Measurements from ENCODE around the gene SORBS1.
A peak's percentile ranks its signal among the peaks of the same experiment; 100 is the strongest.

SORBS1 gene

DNA sequence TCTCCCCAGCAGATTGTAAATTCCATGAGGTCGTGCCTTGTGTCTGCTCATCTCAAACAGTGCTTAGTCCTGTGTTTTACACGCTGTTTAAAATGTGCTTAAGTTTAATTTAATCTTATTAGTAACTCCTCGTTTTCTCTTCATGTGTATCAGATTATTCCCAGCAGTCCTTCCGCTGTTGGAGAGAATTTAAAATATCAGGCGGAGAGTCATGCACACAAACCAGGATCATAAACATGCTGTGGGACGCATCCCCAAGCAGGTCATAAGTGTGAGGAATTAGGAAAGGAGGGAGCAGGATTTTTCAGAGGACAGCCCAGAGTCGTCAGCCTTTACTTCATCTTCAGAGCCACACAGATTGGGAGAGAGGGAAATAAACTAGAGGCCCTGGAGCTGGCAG lies 4.2 kb upstream of the SORBS1 start:
- no peak for DNase-seq (ENCODE audit: low read depth in 2 of 2)

GRCh38 chr10:95564291-95564690 lies 3.1 kb upstream of the SORBS1 start:
- DNase-seq (ENCODE audit: low read depth in 2 of 2): no peak

GRCh38 chr10:95562341-95562965 lies 1.3 kb upstream of the SORBS1 start:
- no peak for DNase-seq (ENCODE audit: low read depth in 2 of 2)

DNA sequence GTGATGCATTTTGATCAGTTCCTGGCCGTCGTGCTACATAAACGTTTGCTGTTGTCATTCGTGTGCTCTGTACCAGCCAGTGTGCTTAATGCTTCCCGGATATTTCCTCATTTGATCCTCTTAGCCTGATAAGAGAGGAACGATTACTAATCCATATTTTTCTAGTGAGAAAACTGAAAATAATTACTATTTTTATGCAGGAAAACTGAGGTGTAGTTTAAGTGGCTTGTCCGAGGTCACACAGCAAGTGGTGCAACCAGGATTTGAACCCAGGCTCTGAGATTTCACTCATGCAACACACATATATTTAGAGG lies 650 bp upstream of the SORBS1 start:
- DNase-seq (ENCODE audit: low read depth in 2 of 2): no peak

- peak in 1 of 2 experiments; percentile 4 for DNase-seq (ENCODE audit: low read depth in 2 of 2)
Observed at GRCh38 chr10:95560278-95561176, 644 bp downstream of the SORBS1 start.

GRCh38 chr10:95559896-95560277 lies 1.3 kb downstream of the SORBS1 start:
- DNase-seq (ENCODE audit: low read depth in 2 of 2): no peak

GRCh38 chr10:95559471-95559870 lies 1.7 kb downstream of the SORBS1 start:
- no peak for DNase-seq (ENCODE audit: low read depth in 2 of 2)

DNA sequence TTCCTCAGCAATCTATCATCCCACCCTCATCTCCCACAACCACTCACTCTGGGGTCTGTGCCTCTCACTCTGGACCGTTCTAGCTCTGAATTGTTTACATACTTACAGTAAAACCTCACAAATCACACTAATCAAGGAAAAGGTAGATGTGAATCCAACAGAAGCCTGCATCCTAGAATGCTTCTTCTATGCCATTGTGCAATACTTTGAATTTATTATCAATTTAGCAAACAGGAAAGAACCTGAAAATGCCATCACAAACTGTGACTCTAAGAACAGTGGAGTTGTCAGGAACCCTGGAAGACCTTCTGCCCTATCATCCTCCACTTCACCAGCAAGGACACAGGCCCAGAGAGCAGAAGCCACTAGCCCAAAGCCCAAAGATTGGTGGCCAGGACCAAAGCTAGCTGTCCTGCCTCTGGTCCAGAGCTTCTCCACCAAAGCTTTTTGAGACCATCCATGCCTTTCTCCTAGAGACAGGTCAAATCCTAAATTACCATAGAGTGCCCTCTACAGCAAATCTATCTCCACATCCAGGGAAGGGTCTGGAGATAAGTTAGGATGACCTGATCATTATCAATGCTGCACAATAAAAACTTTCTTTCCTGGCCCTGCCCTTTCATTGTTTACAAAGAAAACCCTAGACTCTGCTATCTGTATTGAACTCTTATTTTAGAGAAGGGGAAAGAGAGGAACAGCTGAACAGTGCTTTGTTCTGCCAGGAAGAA lies 2.4 kb downstream of the SORBS1 start:
- no peak for DNase-seq (ENCODE audit: low read depth in 2 of 2)

DNA sequence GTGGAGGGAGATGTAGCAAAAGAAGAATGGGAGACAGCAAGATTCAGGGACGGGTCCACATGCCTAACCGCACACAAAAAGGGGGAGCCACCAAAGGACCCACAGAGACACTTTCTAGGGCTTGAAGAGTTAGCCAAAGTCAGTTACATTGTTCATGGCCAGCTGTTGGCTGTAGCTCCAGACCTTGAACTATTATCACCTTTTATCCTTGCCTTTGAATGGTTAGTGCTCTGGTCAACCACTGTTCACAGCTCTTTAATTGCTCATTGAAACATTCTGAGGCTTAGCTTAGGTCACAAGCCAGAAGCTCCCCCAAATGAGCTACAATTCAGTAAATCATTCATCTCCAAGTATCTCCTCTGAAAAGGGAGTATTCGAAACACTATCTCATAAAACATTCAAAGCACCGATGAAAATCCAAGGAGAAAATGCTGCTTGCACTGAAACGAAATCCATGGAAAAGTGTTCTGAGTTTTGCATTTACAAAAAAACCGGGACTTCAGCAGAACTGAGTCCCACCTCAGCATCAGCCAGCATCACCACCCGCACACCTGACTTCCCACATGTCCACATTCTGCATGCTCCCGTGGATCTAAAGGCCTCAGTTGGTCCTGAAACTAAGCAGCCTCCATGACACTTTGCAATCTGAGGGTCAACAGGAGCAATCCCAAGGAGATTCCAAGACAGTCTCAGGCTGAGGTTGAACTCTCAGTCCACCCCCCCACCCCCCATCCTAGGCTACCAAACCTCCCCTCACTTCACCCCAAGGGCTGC lies 4.0 kb downstream of the SORBS1 start:
- DNase-seq (ENCODE audit: low read depth in 2 of 2): no peak

- DNase-seq (ENCODE audit: low read depth in 2 of 2): no peak
Observed at GRCh38 chr10:95553674-95554073, 7.5 kb downstream of the SORBS1 start.

GRCh38 chr10:95552679-95553342 lies 8.4 kb downstream of the SORBS1 start:
- no peak for DNase-seq (ENCODE audit: low read depth in 2 of 2)

- no peak for DNase-seq (ENCODE audit: low read depth in 2 of 2)
Observed at GRCh38 chr10:95550073-95550672, 11.0 kb downstream of the SORBS1 start.

DNA sequence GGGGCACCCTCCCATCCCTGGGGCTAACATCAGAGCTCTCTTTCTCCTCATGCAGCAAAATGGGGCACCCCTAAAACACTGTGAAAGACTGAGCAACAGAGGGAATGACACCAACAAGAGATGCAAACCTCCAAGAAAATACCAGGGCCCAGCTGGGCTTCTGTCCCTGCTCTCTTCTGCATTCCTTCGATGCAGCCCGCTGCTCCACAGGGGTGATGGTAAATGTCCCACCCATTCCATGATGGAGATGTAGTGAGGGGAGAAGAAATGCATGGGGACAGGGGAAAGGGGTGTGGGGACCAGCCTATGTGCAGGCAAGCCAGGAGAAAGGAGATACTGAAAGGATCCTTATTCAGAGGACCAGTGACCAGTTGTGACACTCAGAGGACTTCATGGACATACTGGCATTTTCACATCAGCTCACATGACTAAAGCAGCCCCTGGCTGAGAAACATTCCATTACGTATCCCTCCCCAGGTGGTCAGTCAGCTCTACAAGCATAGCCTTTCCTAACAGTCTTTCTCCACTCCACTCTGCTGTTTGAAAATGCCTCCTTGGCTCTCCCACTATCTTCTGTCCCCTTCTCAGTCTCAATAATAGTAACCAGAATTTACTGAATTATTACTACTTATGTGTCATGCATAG lies 13.3 kb downstream of the SORBS1 start:
- no peak for DNase-seq (ENCODE audit: low read depth in 2 of 2)

DNA sequence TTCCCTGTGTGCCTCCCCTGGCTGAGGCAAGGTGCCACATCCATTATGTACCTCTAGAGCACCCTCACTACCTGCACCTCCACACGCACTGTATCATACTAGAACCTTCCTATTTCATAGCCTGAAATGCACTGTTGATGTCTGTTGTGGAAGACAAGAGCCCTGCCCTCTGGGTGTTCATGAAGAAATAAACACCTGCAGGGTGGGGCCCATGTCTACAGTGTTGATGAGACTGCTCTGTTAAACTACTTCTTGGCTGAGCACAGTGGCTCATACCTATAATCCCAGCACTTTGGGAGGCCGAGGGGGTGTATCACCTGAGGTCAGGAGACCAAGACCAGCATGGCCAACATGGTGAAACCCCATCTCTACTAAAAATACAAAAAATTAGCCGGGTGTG lies 14.0 kb downstream of the SORBS1 start:
- no peak for DNase-seq (ENCODE audit: low read depth in 2 of 2)

DNA sequence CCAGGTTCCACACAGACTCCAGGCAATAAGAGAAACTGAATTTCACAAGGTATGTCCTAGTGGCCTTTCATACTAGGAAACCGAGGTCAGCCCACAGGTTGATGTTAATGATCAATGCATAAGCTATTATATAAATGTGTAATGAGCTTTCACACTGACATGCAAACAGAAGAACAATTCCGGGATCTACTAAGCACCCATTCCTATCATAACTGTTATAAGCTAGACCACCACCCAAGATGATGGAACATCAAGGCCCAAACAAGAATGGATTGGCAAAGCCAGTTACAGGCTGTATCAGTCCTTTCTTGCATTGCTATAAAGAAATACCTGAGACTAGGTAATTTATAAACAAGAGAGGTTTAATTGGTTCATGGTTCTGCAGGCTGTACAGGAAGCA lies 15.2 kb downstream of the SORBS1 start:
- DNase-seq (ENCODE audit: low read depth in 2 of 2): no peak

- DNase-seq (ENCODE audit: low read depth in 2 of 2): no peak
Observed at GRCh38 chr10:95544783-95545500, 16.2 kb downstream of the SORBS1 start.

GRCh38 chr10:95543459-95543858 lies 17.7 kb downstream of the SORBS1 start:
- DNase-seq (ENCODE audit: low read depth in 2 of 2): no peak

- no peak for DNase-seq (ENCODE audit: low read depth in 2 of 2)
Observed at GRCh38 chr10:95542761-95543160, 18.4 kb downstream of the SORBS1 start.

DNA sequence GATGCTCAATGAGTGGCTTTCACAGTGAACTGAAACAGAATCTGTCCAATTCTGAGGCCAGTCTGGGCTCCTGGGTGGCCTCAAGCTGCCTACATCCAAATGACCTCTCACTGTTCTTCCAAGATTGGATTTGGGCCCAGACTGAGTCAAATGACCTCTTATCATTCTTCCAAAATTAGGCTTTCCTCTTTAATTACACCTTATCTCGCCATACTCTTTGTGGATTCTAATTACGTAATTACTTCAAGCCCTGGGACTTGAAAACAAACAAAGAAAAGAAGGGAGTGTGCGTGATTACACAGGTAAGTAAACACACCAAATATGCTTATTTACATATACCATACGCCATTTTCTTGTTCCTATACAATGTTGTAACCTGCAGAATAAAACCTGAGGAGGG lies 18.8 kb downstream of the SORBS1 start:
- DNase-seq (ENCODE audit: low read depth in 2 of 2): no peak

- no peak for DNase-seq (ENCODE audit: low read depth in 2 of 2)
Observed at GRCh38 chr10:95540514-95541052, 20.6 kb downstream of the SORBS1 start.
